ENCODE data around the gene SNX1. TPM values are rescaled to one million over a fixed set of nuclear protein-coding genes. Genes with fewer than 3 reads are reported as not detected.
A peak's percentile ranks its signal among the peaks of the same experiment; 100 is the strongest.
"Not testable (repeated sequence)": the region's sequence is repeated elsewhere in the genome, so short reads cannot be mapped to it uniquely, and the experiment has no call there.

SNX1 gene
- total and polyA plus RNA-seq, 9 donors, result 51.5 to 139 (median 125) TPM

GRCh38 chr15:64058279-64058678, 37.5 kb upstream of the SNX1 start:
- 72 to 82% (median 81%) methylated on average over 5 of the region's 5 CpGs for WGBS, 3 donors
- intact Hi-C loops (cut with DNase I), result loop anchor here in 1 of 4 donors (10.0 kb wide), 1 partner anchor 143 kb away; no protein-coding TSS in a partner anchor
- no peaks in the 10 kb centered on the region for H3K27me3 ChIP-seq
- no peaks in the 10 kb centered on the region for H3K9me3 ChIP-seq
- no peak overlapping the region for H3K27ac ChIP-seq
- H3K36me3 ChIP-seq, result no peaks in the 10 kb centered on the region
- H3K4me1 ChIP-seq (ENCODE audit: insufficient read depth), result no peaks in the 10 kb centered on the region
- no peak for DNase-seq
- no peak overlapping the region for H3K4me3 ChIP-seq
- TF ChIP-seq CTCF (IDR thresholded peaks at IDR 0.05) (no peak), POLR2A (IDR thresholded peaks at IDR 0.05) (no peak), EP300 (IDR thresholded peaks at IDR 0.05) (no peak)

- H3K4me3 ChIP-seq; H3K27me3 ChIP-seq; H3K4me1 ChIP-seq (ENCODE audit: insufficient read depth); H3K9me3 ChIP-seq; H3K27ac ChIP-seq; DNase-seq; H3K36me3 ChIP-seq: not testable (repeated sequence)
- WGBS, 3 donors, result 95 to 100% (median 98%) methylated on average over 2 of the region's 2 CpGs
- intact Hi-C loops (cut with DNase I), result loop anchor here in 1 of 4 donors (10.0 kb wide), 1 partner anchor 144 kb away; no protein-coding TSS in a partner anchor
Measured at GRCh38 chr15:64059104-64059503, 36.7 kb upstream of the SNX1 start.

GRCh38 chr15:64060716-64061115, 35.1 kb upstream of the SNX1 start:
- no peaks in the 10 kb centered on the region for H3K4me1 ChIP-seq (ENCODE audit: insufficient read depth)
- H3K9me3 ChIP-seq, result no peaks in the 10 kb centered on the region
- intact Hi-C loops (cut with DNase I), result loop anchor here in 1 of 4 donors (10.0 kb wide), 3 partner anchors 436 to 776 kb away; no protein-coding TSS in a partner anchor
- WGBS, 3 donors, result 93 to 99% (median 95%) methylated on average over 28 to 29 of the region's 29 CpGs
- no peaks in the 10 kb centered on the region for H3K27me3 ChIP-seq
- no peak overlapping the region for H3K4me3 ChIP-seq
- TF ChIP-seq POLR2A (IDR thresholded peaks at IDR 0.05) (no peak), EP300 (IDR thresholded peaks at IDR 0.05) (no peak), CTCF (IDR thresholded peaks at IDR 0.05) (no peak)
- no peak overlapping the region for H3K27ac ChIP-seq
- no peak for DNase-seq
- no peaks in the 10 kb centered on the region for H3K36me3 ChIP-seq

GRCh38 chr15:64066451-64066850, 29.3 kb upstream of the SNX1 start:
- intact Hi-C loops (cut with DNase I), result loop anchor here in 2 of 4 donors (5.0 to 10.0 kb wide), 4 partner anchors 314 to 782 kb away; no protein-coding TSS in a partner anchor
- H3K27me3 ChIP-seq, result no peaks in the 10 kb centered on the region
- 40 to 57% (median 52%) methylated on average over 1 of the region's 1 CpG for WGBS, 3 donors
- no peak overlapping the region for H3K27ac ChIP-seq
- no peaks in the 10 kb centered on the region for H3K9me3 ChIP-seq
- no peak for DNase-seq
- no peak overlapping the region for H3K4me3 ChIP-seq
- no peaks in the 10 kb centered on the region for H3K36me3 ChIP-seq
- H3K4me1 ChIP-seq (ENCODE audit: insufficient read depth), result peaks cover under 1% of the 10 kb centered on the region
- TF ChIP-seq CTCF (IDR thresholded peaks at IDR 0.05), result no peak
- TF ChIP-seq POLR2A (IDR thresholded peaks at IDR 0.05), result no peak
- no peak for TF ChIP-seq EP300 (IDR thresholded peaks at IDR 0.05)

GRCh38 chr15:64067564-64068030, 28.2 kb upstream of the SNX1 start:
- no peak for TF ChIP-seq POLR2A (IDR thresholded peaks at IDR 0.05)
- TF ChIP-seq CTCF (IDR thresholded peaks at IDR 0.05), result peak; percentile 67 to 71 (median 70)
- intact Hi-C loops (cut with DNase I), result loop anchor here in 2 of 4 donors (5.0 to 10.0 kb wide), 4 partner anchors 315 to 783 kb away; no protein-coding TSS in a partner anchor
- 18 to 20% (median 20%) methylated on average over 11 of the region's 11 CpGs for WGBS, 3 donors
- H3K27ac ChIP-seq, result no peak overlapping the region
- H3K4me1 ChIP-seq (ENCODE audit: insufficient read depth), result peaks cover 7% of the 10 kb centered on the region
- no peaks in the 10 kb centered on the region for H3K9me3 ChIP-seq
- H3K4me3 ChIP-seq, result no peak overlapping the region
- H3K36me3 ChIP-seq, result no peaks in the 10 kb centered on the region
- peak; percentile 44 to 69 (median 66) for DNase-seq
- H3K27me3 ChIP-seq, result no peaks in the 10 kb centered on the region
